Breast epithelium (tissue), 4 donors: ENCODE data around the gene ASMT. TPM values are rescaled to one million over a fixed set of nuclear protein-coding genes. Genes with fewer than 3 reads are reported as not detected.
"Not testable (repeated sequence)": the region's sequence is repeated elsewhere in the genome, so short reads cannot be mapped to it uniquely, and the experiment has no call there.

ENCODE experiments used
- DNase-seq, 2 donors: peaks; one replicate each; pipeline ENCODE4 v3.0.0-alpha.2; 2019; ENCODE audit warnings: low spot score in 2 of 2
- H3K27ac ChIP-seq, 2 donors: fragments of 200-600 bp; sonication (generic) in 1 of 2; one replicate each; pipeline ENCODE4 v1.5.1; 2016 to 2019; ENCODE audit warnings: mild to moderate bottlenecking in 1 of 2
- H3K27me3 ChIP-seq, 2 donors: fragments of 200-600 bp; sonication (generic) in 1 of 2; one replicate each; pipeline versions ENCODE4 v1.5.1 to v1.6.0; 2017 to 2019; ENCODE audit warnings: control low read depth in 1 of 2, mild to moderate bottlenecking in 1 of 2
- H3K36me3 ChIP-seq: fragments of 200-600 bp; one replicate; pipeline ENCODE4 v1.5.1; 2019
- H3K4me1 ChIP-seq, 2 donors: fragments of 200-600 bp; sonication (generic); one replicate each; pipeline ENCODE4 v1.5.1; 2016 to 2019; ENCODE audit warnings: control low read depth in 1 of 2
- H3K4me3 ChIP-seq, 3 donors: fragments of 200-600 bp; sonication (generic); 1 replicate in 2 of 3; 2 replicates in 1 of 3; pipeline ENCODE4 v1.5.1; 2016 to 2019; ENCODE audit warnings: mild to moderate bottlenecking in 3 of 3, moderate library complexity in 2 of 3
- H3K9me3 ChIP-seq, 2 donors: fragments of 200-600 bp; sonication (generic) in 1 of 2; one replicate each; pipeline ENCODE4 v1.5.1; 2016 to 2019; ENCODE audit warnings: control low read depth in 1 of 2
- POLR2A ChIP-seq: fragments of 450-650 bp; IDR thresholded peaks from one replicate; pipeline ENCODE4 v1.6.1; 2016; ENCODE audit warnings: antibody characterized with exemption, mild to moderate bottlenecking, moderate library complexity
- POLR2AphosphoS5 ChIP-seq, 3 donors: sonication (generic); formaldehyde crosslinking; IDR thresholded peaks; one replicate each; pipeline ENCODE4 v1.6.1; 2017; ENCODE audit warnings: antibody characterized with exemption in 3 of 3
- intact Hi-C: fragments of 100-400 bp; cut with DNase I; formaldehyde crosslinking; loops from one replicate; pipeline ENCODE4 v1.15.1; 2023; ENCODE audit warnings: low total_unique reads
- total RNA-seq, 3 donors: library from RNA; depleted of rRNA; stranded (reverse); fragments of >200 nt; gene quantifications; one replicate each; pipeline ENCODE4 v1.1.0, GENCODE V29; 2016
- TF ChIP-seq, protein P1 (sequence below), 3 donors: fragments of 450-650 bp; IDR thresholded peaks; one replicate each; pipeline ENCODE4 v1.5.1; 2016 to 2017; ENCODE audit warnings: antibody characterized with exemption in 3 of 3, mild to moderate bottlenecking in 3 of 3, moderate library complexity in 3 of 3

ASMT gene
- total RNA-seq, 3 donors from 2014 or later = not detected

DNA sequence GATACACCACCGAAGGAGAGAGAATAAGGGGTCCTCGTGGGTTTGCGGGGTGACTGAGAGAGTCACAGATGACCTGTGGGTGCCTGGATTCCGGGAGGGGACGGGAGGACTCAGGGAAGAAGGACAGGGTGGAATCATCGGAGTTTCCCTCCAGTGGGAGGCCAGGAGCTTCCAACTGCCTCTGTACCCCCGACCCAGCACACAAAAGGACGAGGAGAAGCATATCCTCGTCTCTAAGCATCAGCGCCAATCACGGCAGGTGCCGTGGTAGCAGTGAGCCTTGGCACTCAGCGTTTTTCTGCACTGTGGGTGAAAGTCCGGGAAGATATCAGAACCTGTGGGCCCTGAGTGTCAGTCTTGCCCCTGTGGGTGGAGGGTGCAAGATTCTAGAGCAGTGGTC, 62.0 kb downstream of the ASMT start:
- TF ChIP-seq, protein P1, sequence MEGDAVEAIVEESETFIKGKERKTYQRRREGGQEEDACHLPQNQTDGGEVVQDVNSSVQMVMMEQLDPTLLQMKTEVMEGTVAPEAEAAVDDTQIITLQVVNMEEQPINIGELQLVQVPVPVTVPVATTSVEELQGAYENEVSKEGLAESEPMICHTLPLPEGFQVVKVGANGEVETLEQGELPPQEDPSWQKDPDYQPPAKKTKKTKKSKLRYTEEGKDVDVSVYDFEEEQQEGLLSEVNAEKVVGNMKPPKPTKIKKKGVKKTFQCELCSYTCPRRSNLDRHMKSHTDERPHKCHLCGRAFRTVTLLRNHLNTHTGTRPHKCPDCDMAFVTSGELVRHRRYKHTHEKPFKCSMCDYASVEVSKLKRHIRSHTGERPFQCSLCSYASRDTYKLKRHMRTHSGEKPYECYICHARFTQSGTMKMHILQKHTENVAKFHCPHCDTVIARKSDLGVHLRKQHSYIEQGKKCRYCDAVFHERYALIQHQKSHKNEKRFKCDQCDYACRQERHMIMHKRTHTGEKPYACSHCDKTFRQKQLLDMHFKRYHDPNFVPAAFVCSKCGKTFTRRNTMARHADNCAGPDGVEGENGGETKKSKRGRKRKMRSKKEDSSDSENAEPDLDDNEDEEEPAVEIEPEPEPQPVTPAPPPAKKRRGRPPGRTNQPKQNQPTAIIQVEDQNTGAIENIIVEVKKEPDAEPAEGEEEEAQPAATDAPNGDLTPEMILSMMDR (IDR thresholded peaks at IDR 0.05) = no peak
- TF ChIP-seq POLR2AphosphoS5 (IDR thresholded peaks at IDR 0.05) (no peak), POLR2A (no peak)
- intact Hi-C loops = no loop called here
- no peaks in the 10 kb centered on the region for H3K27me3 ChIP-seq
- DNase-seq = no peak
- no peak overlapping the region for H3K4me3 ChIP-seq
- no peaks in the 10 kb centered on the region for H3K9me3 ChIP-seq
- H3K36me3 ChIP-seq = no peaks in the 10 kb centered on the region
- H3K4me1 ChIP-seq = no peaks in the 10 kb centered on the region
- no peak overlapping the region for H3K27ac ChIP-seq

DNA sequence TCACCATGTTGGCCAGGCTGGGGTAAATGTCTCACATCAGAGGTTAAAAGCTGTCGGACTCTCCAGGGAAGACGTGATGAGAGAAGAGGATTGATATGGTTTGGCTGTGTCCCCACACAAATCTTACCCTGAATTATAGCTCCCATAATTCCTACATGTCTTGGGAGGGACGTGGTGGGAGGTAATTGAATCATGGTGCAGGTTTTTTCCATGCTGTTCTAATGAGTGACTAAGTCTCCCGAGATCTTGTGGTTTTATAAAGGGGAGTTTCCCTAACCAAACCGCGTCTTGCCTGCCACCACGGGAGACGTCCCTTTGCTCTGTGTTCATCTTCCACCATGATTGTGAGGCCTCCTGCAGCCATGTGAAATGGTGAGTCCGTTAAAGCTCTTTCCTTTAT, 64.4 kb downstream of the ASMT start:
- Histone ChIP-seq H3K27ac (no peak overlapping the region), H3K9me3 (no peaks in the 10 kb centered on the region), H3K4me3 (no peak overlapping the region), H3K27me3 (peaks cover 0 to under 1% of the 10 kb centered on the region in 2 donors), H3K4me1 (no peaks in the 10 kb centered on the region), H3K36me3 (no peaks in the 10 kb centered on the region)
- intact Hi-C loops = no loop called here
- TF ChIP-seq POLR2AphosphoS5 (IDR thresholded peaks at IDR 0.05) (no peak), POLR2A (no peak)
- TF ChIP-seq, protein P1 (IDR thresholded peaks at IDR 0.05) = no peak
- no peak for DNase-seq

DNA sequence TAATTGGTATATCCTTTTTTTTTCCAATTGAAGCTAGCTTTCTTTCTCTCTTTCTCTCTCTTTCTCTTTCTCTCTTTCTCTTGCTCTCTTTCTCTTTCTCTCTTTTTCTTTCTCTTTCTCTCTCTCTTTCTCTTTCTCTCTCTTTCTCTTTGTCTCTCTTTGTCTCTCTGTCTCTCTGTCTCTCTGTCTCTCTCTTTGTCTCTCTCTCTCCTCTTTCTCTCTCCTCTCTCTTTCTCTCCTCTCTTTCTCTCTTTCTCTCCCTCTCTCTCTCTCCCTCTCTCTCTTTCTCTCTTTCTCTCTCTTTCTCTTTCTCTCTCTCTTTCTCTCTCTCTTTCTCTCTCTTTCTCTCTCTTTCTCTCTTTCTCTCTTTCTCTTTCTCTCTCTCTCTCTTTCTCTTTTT, 66.6 kb downstream of the ASMT start:
- Histone ChIP-seq H3K9me3 (no peaks in the 10 kb centered on the region), H3K36me3 (no peaks in the 10 kb centered on the region), H3K27me3 (peaks cover 0 to 5% of the 10 kb centered on the region in 2 donors), H3K4me3 (no peak overlapping the region), H3K4me1 (no peaks in the 10 kb centered on the region), H3K27ac (no peak overlapping the region)
- DNase-seq = no peak
- intact Hi-C loops = no loop called here
- TF ChIP-seq POLR2A (no peak), POLR2AphosphoS5 (IDR thresholded peaks at IDR 0.05) (no peak)
- TF ChIP-seq, protein P1 (IDR thresholded peaks at IDR 0.05) = no peak

DNA sequence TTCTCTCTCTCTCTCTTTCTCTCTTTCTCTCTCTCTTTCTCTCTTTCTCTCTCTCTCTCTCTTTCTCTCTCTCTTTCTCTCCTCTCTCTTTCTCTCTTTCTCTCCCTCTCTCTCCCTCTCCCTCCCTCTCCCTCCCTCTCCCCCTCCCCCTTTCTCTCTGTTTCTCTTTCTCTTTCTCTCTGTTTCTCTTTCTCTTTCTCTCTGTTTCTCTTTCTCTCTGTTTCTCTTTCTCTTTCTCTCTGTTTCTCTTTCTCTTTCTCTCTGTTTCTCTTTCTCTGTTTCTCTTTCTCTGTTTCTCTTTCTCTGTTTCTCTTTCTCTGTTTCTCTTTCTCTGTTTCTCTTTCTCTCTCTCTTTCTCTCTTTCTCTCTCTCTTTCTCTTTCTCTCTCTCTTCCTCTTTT, 67.0 kb downstream of the ASMT start:
- intact Hi-C loops, H3K4me3 ChIP-seq, DNase-seq, H3K9me3 ChIP-seq, H3K27me3 ChIP-seq, H3K27ac ChIP-seq, H3K4me1 ChIP-seq, H3K36me3 ChIP-seq: not testable (repeated sequence)

DNA sequence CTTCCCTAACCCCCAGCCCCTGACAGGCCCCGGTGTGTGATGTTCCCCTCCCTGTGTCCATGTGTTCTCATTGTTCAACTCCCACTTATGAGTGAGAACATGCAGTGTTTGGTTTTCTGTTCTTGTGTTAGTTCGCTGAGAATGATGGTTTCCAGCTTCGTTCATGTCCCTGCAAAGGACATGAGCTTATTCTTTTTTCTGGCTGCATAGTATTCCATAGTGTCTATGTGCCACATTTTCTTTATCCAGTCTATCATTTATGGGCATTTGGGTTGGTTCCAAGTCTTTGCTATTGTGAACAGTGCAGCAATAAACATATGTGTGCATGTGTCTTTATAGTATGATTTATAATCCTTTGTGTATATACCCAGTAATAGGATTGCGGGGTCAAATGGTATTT, 67.6 kb downstream of the ASMT start:
- H3K4me1 ChIP-seq, H3K27ac ChIP-seq, H3K4me3 ChIP-seq, H3K36me3 ChIP-seq, H3K9me3 ChIP-seq, DNase-seq, intact Hi-C loops, H3K27me3 ChIP-seq: not testable (repeated sequence)

DNA sequence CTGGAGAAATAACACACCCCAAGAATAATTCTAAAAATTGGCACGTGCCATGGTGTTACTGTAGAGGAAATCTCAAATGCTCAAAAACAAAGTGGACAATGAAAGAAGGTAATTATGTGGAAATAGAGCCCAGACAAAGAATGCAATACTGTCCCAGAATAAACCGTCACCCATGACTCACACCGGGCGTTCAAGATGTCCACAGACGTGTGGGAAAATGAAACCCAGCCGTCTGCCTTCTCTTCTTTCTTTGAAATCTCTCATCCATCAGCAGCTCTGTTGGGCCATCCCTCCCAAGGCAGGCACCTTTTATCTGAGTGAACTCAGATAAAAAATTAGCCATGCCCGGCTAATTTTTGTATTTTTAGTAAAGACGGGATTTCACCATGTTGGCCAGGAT, 70.0 kb downstream of the ASMT start:
- intact Hi-C loops, H3K27me3 ChIP-seq, H3K4me1 ChIP-seq, H3K4me3 ChIP-seq, DNase-seq, H3K27ac ChIP-seq, H3K9me3 ChIP-seq, H3K36me3 ChIP-seq: not testable (repeated sequence)

DNA sequence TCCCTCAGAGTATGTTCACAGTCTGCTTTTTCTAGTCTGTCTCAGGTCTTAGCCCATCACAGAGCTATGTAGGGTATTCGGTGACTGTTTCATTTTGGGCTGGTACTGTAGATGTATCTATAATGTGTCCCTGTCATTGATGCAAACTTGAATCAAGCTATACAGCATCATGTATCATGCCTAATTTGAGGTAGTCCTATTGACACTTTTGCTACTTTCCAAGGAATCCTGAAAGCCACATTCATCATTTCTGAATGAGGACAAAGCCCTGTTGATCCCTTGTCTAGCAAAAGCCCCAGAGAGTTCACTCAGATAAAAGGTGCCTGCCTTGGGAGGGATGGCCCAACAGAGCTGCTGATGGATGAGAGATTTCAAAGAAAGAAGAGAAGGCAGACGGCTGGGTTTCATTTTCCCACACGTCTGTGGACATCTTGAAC, 70.6 kb downstream of the ASMT start:
- H3K36me3 ChIP-seq, DNase-seq, H3K4me3 ChIP-seq, H3K27ac ChIP-seq, H3K4me1 ChIP-seq, H3K27me3 ChIP-seq, intact Hi-C loops, H3K9me3 ChIP-seq: not testable (repeated sequence)
